ENCODE data around the gene GCLM.

DNA sequence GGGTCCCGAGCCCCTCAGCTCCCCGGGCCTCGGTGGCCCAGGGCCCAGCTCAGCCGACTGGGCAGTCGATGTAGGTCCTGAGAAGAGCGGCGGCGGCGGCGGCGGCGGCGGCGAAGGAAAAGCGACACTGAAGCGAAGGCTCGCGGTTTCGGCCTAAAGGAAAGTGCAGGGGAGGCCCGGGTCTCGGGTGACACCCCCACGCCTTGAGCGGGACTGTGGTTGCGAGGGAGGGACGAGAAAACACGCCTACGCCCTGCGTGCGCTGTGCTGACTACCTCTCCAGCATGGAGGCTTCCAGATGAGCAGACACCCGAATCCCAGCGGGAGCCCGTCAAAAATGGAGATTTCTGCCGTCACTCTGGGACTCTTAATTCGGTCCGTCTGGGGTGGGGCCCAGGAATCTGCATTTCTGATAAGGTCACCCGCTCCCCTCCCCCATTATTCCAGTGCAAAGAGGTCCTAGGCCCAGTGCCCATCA lies 61.4 kb downstream of the GCLM start:
- TF ChIP-seq CTCF (IDR thresholded peaks at IDR 0.05) (no peak), POLR2A (IDR thresholded peaks at IDR 0.05) (no peak)

Measured in stomach (tissue), 4 donors.